HG03432 (cell line): ENCODE measurements around the gene OSBPL5.

ENCODE experiments used
- ATAC-seq: cut with Tn5 transposase; IDR thresholded peaks from one replicate; pipeline ENCODE4 v1.9.1; 2021; ENCODE audit warnings: mild to moderate bottlenecking, moderate library complexity; ENCODE audit not compliant: unreplicated experiment

The OSBPL5 gene

GRCh38 chr11:3135481-3136440, 29.3 kb downstream of the OSBPL5 start:
- ATAC-seq: no peak

GRCh38 chr11:3134651-3135480, 30.2 kb downstream of the OSBPL5 start:
- ATAC-seq: no peak

GRCh38 chr11:3134218-3134621, 30.9 kb downstream of the OSBPL5 start:
- no peak for ATAC-seq

GRCh38 chr11:3133261-3134217, 31.6 kb downstream of the OSBPL5 start:
- no peak for ATAC-seq

- ATAC-seq: no peak
These were observed 32.3 kb downstream of the OSBPL5 start for GRCh38 chr11:3132831-3133260.

- ATAC-seq: no peak
These were observed 32.8 kb downstream of the OSBPL5 start for GRCh38 chr11:3132271-3132781.

GRCh38 chr11:3131330-3131941, 33.7 kb downstream of the OSBPL5 start:
- ATAC-seq: no peak

- ATAC-seq: no peak
These were observed 34.6 kb downstream of the OSBPL5 start for GRCh38 chr11:3130269-3131071.

GRCh38 chr11:3129591-3130268, 35.4 kb downstream of the OSBPL5 start:
- no peak for ATAC-seq

GRCh38 chr11:3129181-3129590, 35.9 kb downstream of the OSBPL5 start:
- ATAC-seq: no peak

- ATAC-seq: no peak
These were observed 36.5 kb downstream of the OSBPL5 start for GRCh38 chr11:3128356-3129180.

- ATAC-seq: no peak
These were observed 37.3 kb downstream of the OSBPL5 start for GRCh38 chr11:3127706-3128355.

GRCh38 chr11:3126901-3127691, 38.0 kb downstream of the OSBPL5 start:
- ATAC-seq: no peak

- ATAC-seq: no peak
These were observed 38.8 kb downstream of the OSBPL5 start for GRCh38 chr11:3126207-3126865.

GRCh38 chr11:3124821-3125220, 40.3 kb downstream of the OSBPL5 start:
- no peak for ATAC-seq
